Calu3 (cell line): ENCODE data around the gene BID. TPM values are rescaled to one million over a fixed set of nuclear protein-coding genes. Genes with fewer than 3 reads are reported as not detected.

Experiments used
- BruUV-seq: library from RNA; stranded (reverse); fragments of 400-500 nt; replicated peaks from 2 replicates; lab custom pipeline; 2021; lab: Mats Ljungman, UMichigan
- CTCF ChIA-PET: fragments of 300-600 bp; sonication (Branson Sonifier 250); formaldehyde crosslinking; loops from one replicate; lab custom pipeline; 2022; ENCODE audit warnings: antibody characterized with exemption; lab: Charles Lee
- DNase-seq: peaks from one replicate; pipeline ENCODE4 v3.0.0; 2022
- H3K27ac Mint-ChIP-seq: one replicate; pipeline ENCODE4 v1.8.0; 2022; ENCODE audit warnings: mixed read lengths; ENCODE audit not compliant: unreplicated experiment
- H3K27me3 Mint-ChIP-seq: one replicate; pipeline ENCODE4 v1.8.0; 2022; ENCODE audit warnings: mixed read lengths; ENCODE audit not compliant: unreplicated experiment
- H3K36me3 Mint-ChIP-seq: one replicate; pipeline ENCODE4 v1.8.0; 2022; ENCODE audit warnings: mild to moderate bottlenecking, moderate library complexity, mixed read lengths; ENCODE audit not compliant: insufficient read depth, unreplicated experiment
- H3K4me1 Mint-ChIP-seq: one replicate; pipeline ENCODE4 v1.8.0; 2022; ENCODE audit warnings: mild to moderate bottlenecking, low read depth, mixed read lengths; ENCODE audit not compliant: unreplicated experiment
- H3K4me3 Mint-ChIP-seq: one replicate; pipeline ENCODE4 v1.8.0; 2022; ENCODE audit warnings: mild to moderate bottlenecking, low read depth, moderate library complexity, mixed read lengths; ENCODE audit not compliant: unreplicated experiment
- H3K9me3 Mint-ChIP-seq: one replicate; pipeline ENCODE4 v1.8.0; 2022; ENCODE audit warnings: low read depth, mixed read lengths; ENCODE audit not compliant: unreplicated experiment
- CTCF ChIP-seq: fragments of 200-600 bp; IDR thresholded peaks from one replicate; pipeline ENCODE4 v1.8.0; 2022; ENCODE audit warnings: antibody characterized with exemption; ENCODE audit not compliant: unreplicated experiment
- intact Hi-C: fragments of 100-400 bp; cut with micrococcal nuclease; formaldehyde crosslinking; loops from one replicate; pipeline ENCODE4 v1.10.0; 2022; ENCODE audit not compliant: unreplicated experiment
- total RNA-seq: library from RNA; stranded (reverse); gene quantifications from 2 replicates; pipeline ENCODE4 v1.2.3, GENCODE V29; 2022

BID gene
- total RNA-seq, 1 experiment from 2014 or later = 99.3 TPM

GRCh38 chr22:17725500-17725796 is 48.8 kb downstream of the BID start:
- TF ChIP-seq CTCF = no peak
- no peaks in the 10 kb centered on the region for H3K9me3 Mint-ChIP-seq
- intact Hi-C loops = no loop called here
- no TSS peak for BruUV-seq
- no peak for DNase-seq
- CTCF ChIA-PET = no interaction called here
- H3K27me3 Mint-ChIP-seq = no peaks in the 10 kb centered on the region
- no peak overlapping the region for H3K27ac Mint-ChIP-seq
- H3K4me1 Mint-ChIP-seq = no peaks in the 10 kb centered on the region
- H3K4me3 Mint-ChIP-seq = no peak overlapping the region
- H3K36me3 Mint-ChIP-seq = peaks cover 21% of the 10 kb centered on the region

- TF ChIP-seq CTCF = no peak
- intact Hi-C loops = no loop called here
- H3K36me3 Mint-ChIP-seq = peaks cover 15% of the 10 kb centered on the region
- no peaks in the 10 kb centered on the region for H3K27me3 Mint-ChIP-seq
- BruUV-seq = no TSS peak
- H3K4me1 Mint-ChIP-seq = no peaks in the 10 kb centered on the region
- no peak for DNase-seq
- no peak overlapping the region for H3K4me3 Mint-ChIP-seq
- H3K9me3 Mint-ChIP-seq = no peaks in the 10 kb centered on the region
- CTCF ChIA-PET = no interaction called here
- H3K27ac Mint-ChIP-seq = no peak overlapping the region
Measured at GRCh38 chr22:17724678-17725499, 49.4 kb downstream of the BID start.

GRCh38 chr22:17724241-17724640 is 50.0 kb downstream of the BID start:
- CTCF ChIA-PET = no interaction called here
- no TSS peak for BruUV-seq
- intact Hi-C loops = no loop called here
- Mint-ChIP-seq H3K36me3 (peaks cover 12% of the 10 kb centered on the region), H3K4me3 (no peak overlapping the region), H3K27ac (no peak overlapping the region), H3K4me1 (no peaks in the 10 kb centered on the region), H3K9me3 (no peaks in the 10 kb centered on the region), H3K27me3 (no peaks in the 10 kb centered on the region)
- DNase-seq = no peak
- no peak for TF ChIP-seq CTCF

- no peak for TF ChIP-seq CTCF
- no TSS peak for BruUV-seq
- no peak overlapping the region for H3K4me3 Mint-ChIP-seq
- DNase-seq = no peak
- H3K27ac Mint-ChIP-seq = no peak overlapping the region
- intact Hi-C loops = no loop called here
- no peaks in the 10 kb centered on the region for H3K36me3 Mint-ChIP-seq
- H3K27me3 Mint-ChIP-seq = no peaks in the 10 kb centered on the region
- CTCF ChIA-PET = no interaction called here
- H3K9me3 Mint-ChIP-seq = no peaks in the 10 kb centered on the region
- H3K4me1 Mint-ChIP-seq = no peaks in the 10 kb centered on the region
Measured at GRCh38 chr22:17719911-17720310, 54.4 kb downstream of the BID start.
